Activated B cell treated with CpG ODN at 0.5 μM for 24 hours (primary cell): ENCODE measurements around the gene INS. TPM values are rescaled to one million over a fixed set of nuclear protein-coding genes. Genes with fewer than 3 reads are reported as not detected.

ENCODE experiments used
- ATAC-seq: fragments of 200-7000 bp; cut with Tn5 transposase; one replicate; pipeline ENCODE4 v1.10.0; 2021; ENCODE audit warnings: low read depth, mild to moderate bottlenecking, moderate library complexity
- CTCF ChIA-PET: fragments of 350-600 bp; sonication (Branson Sonifier 250); formaldehyde crosslinking; loops from one replicate; lab custom pipeline; 2021; ENCODE audit warnings: antibody characterized with exemption; lab: Charles Lee
- POLR2A ChIA-PET: fragments of 350-600 bp; sonication (Branson Sonifier 250); formaldehyde crosslinking; loops from one replicate; lab custom pipeline; 2021; ENCODE audit warnings: antibody characterized with exemption; lab: Charles Lee
- DNase-seq: peaks from one replicate; pipeline ENCODE4 v3.0.0; 2022
- H3K27ac Mint-ChIP-seq: one replicate; pipeline ENCODE4 v1.8.0; 2020; ENCODE audit warnings: mixed read lengths
- H3K27me3 Mint-ChIP-seq: one replicate; pipeline ENCODE4 v1.8.0; 2021; ENCODE audit warnings: mixed read lengths
- H3K36me3 Mint-ChIP-seq: one replicate; pipeline ENCODE4 v1.8.0; 2021; ENCODE audit warnings: low read depth, mixed read lengths
- H3K4me1 Mint-ChIP-seq: one replicate; pipeline ENCODE4 v1.8.0; 2021; ENCODE audit warnings: mixed read lengths
- H3K4me3 Mint-ChIP-seq: one replicate; pipeline ENCODE4 v1.8.0; 2020; ENCODE audit warnings: mild to moderate bottlenecking, mixed read lengths
- H3K9me3 Mint-ChIP-seq: one replicate; pipeline ENCODE4 v1.8.0; 2020; ENCODE audit warnings: mixed read lengths
- CTCF ChIP-seq: fragments of 200-600 bp; IDR thresholded peaks from one replicate; pipeline ENCODE4 v1.8.0; 2022; ENCODE audit warnings: antibody characterized with exemption, mild to moderate bottlenecking
- intact Hi-C: fragments of 100-400 bp; cut with micrococcal nuclease; formaldehyde crosslinking; loops from one replicate; pipeline ENCODE4 v1.15.1; 2024
- total RNA-seq: library from RNA; stranded (reverse); gene quantifications from 2 replicates; pipeline ENCODE4 v1.2.3, GENCODE V29; 2022

Gene INS
- total RNA-seq, 1 donor from 2014 or later = not detected

GRCh38 chr11:2138068-2138430, 23.0 kb downstream of the INS start:
- H3K4me1 Mint-ChIP-seq = peaks cover 25% of the 10 kb centered on the region
- H3K9me3 Mint-ChIP-seq = no peaks in the 10 kb centered on the region
- TF ChIP-seq CTCF = no peak
- POLR2A ChIA-PET = no interaction called here
- H3K4me3 Mint-ChIP-seq = peak overlapping the region; percentile 75
- CTCF ChIA-PET = no interaction called here
- intact Hi-C loops = loop anchor here (5.0 kb wide), 1 partner anchor 46 kb away; no protein-coding TSS in a partner anchor
- H3K27me3 Mint-ChIP-seq = peaks cover 53% of the 10 kb centered on the region
- H3K36me3 Mint-ChIP-seq = no peaks in the 10 kb centered on the region
- H3K27ac Mint-ChIP-seq = no peak overlapping the region
- no peak for DNase-seq
- ATAC-seq = no peak

- TF ChIP-seq CTCF = no peak
- DNase-seq (no peak), ATAC-seq (no peak)
- Mint-ChIP-seq H3K27ac (no peak overlapping the region), H3K4me3 (peak overlapping the region; percentile 11), H3K4me1 (peaks cover 19% of the 10 kb centered on the region), H3K9me3 (no peaks in the 10 kb centered on the region), H3K27me3 (peaks cover 51% of the 10 kb centered on the region), H3K36me3 (no peaks in the 10 kb centered on the region)
- intact Hi-C loops = loop anchor here (5.0 kb wide), 1 partner anchor 45 kb away; no protein-coding TSS in a partner anchor
- POLR2A ChIA-PET = no interaction called here
- CTCF ChIA-PET = no interaction called here
Observed at GRCh38 chr11:2137202-2138067, 23.6 kb downstream of the INS start.

GRCh38 chr11:2136952-2137201, 24.1 kb downstream of the INS start:
- Mint-ChIP-seq H3K27me3 (peaks cover 47% of the 10 kb centered on the region), H3K27ac (no peak overlapping the region), H3K36me3 (no peaks in the 10 kb centered on the region), H3K4me1 (peaks cover 15% of the 10 kb centered on the region), H3K4me3 (no peak overlapping the region), H3K9me3 (no peaks in the 10 kb centered on the region)
- ChIA-PET CTCF (no interaction called here), POLR2A (no interaction called here)
- DNase-seq (no peak), ATAC-seq (no peak)
- intact Hi-C loops = loop anchor here (5.0 kb wide), 1 partner anchor 45 kb away; no protein-coding TSS in a partner anchor
- TF ChIP-seq CTCF = no peak

- DNase-seq (no peak), ATAC-seq (no peak)
- ChIA-PET CTCF (interaction anchor here (1.4 kb wide), 1 partner anchor 15 kb away, joined by 3 read pairs; no protein-coding TSS in a partner anchor), POLR2A (no interaction called here)
- no peak for TF ChIP-seq CTCF
- Mint-ChIP-seq H3K4me1 (peaks cover 15% of the 10 kb centered on the region), H3K9me3 (peaks cover under 1% of the 10 kb centered on the region), H3K27ac (no peak overlapping the region), H3K4me3 (no peak overlapping the region), H3K36me3 (no peaks in the 10 kb centered on the region), H3K27me3 (peaks cover 44% of the 10 kb centered on the region)
- intact Hi-C loops = loop anchor here (5.0 kb wide), 1 partner anchor 44 kb away; no protein-coding TSS in a partner anchor
Observed at GRCh38 chr11:2136209-2136951, 24.6 kb downstream of the INS start.

- ATAC-seq (no peak), DNase-seq (no peak)
- Mint-ChIP-seq H3K27me3 (peaks cover 40% of the 10 kb centered on the region), H3K4me1 (peaks cover 10% of the 10 kb centered on the region), H3K27ac (no peak overlapping the region), H3K36me3 (no peaks in the 10 kb centered on the region), H3K9me3 (peaks cover 3% of the 10 kb centered on the region), H3K4me3 (no peak overlapping the region)
- ChIA-PET POLR2A (no interaction called here), CTCF (interaction anchor here (1.4 kb wide), 1 partner anchor 16 kb away, joined by 3 read pairs; no protein-coding TSS in a partner anchor)
- intact Hi-C loops = loop anchor here (5.0 kb wide), 1 partner anchor 43 kb away; no protein-coding TSS in a partner anchor
- no peak for TF ChIP-seq CTCF
Observed at GRCh38 chr11:2135648-2136201, 25.3 kb downstream of the INS start.
